ENCODE results near the gene KLK13.
A peak's percentile ranks its signal among the peaks of the same experiment; 100 is the strongest.

Gene KLK13

GRCh38 chr19:51016798-51017683 lies 47.9 kb downstream of the KLK13 start:
- H3K4me3 ChIP-seq (ENCODE audit: low read depth in 1 of 2, low read length in 2 of 2) = peak overlapping the region in 1 of 2 donors; percentile 41
- H3K9me3 ChIP-seq (ENCODE audit: control insufficient read depth in 1 of 2, low read length in 2 of 2) = no peaks in the 10 kb centered on the region
- H3K36me3 ChIP-seq (ENCODE audit: control insufficient read depth in 1 of 2, insufficient read depth in 2 of 2, low read length in 2 of 2) = no peaks in the 10 kb centered on the region
- peaks cover 0 to 23% of the 10 kb centered on the region in 2 donors for H3K4me1 ChIP-seq (ENCODE audit: control insufficient read depth in 1 of 2, insufficient read depth in 2 of 2, low read length in 2 of 2)
- no peak overlapping the region for H3K27ac ChIP-seq (ENCODE audit: low read length)
- H3K27me3 ChIP-seq (ENCODE audit: low read depth, low read length) = peaks cover 12% of the 10 kb centered on the region

- Histone ChIP-seq H3K4me3 (ENCODE audit: low read depth in 1 of 2, low read length in 2 of 2) (no peak overlapping the region), H3K27ac (ENCODE audit: low read length) (no peak overlapping the region), H3K36me3 (ENCODE audit: control insufficient read depth in 1 of 2, insufficient read depth in 2 of 2, low read length in 2 of 2) (no peaks in the 10 kb centered on the region), H3K9me3 (ENCODE audit: control insufficient read depth in 1 of 2, low read length in 2 of 2) (no peaks in the 10 kb centered on the region), H3K27me3 (ENCODE audit: low read depth, low read length) (peaks cover 12% of the 10 kb centered on the region), H3K4me1 (ENCODE audit: control insufficient read depth in 1 of 2, insufficient read depth in 2 of 2, low read length in 2 of 2) (peaks cover 0 to 23% of the 10 kb centered on the region in 2 donors)
Measured at GRCh38 chr19:51015691-51016267, 49.1 kb downstream of the KLK13 start.

- peaks cover 7% of the 10 kb centered on the region for H3K27me3 ChIP-seq (ENCODE audit: low read depth, low read length)
- no peaks in the 10 kb centered on the region for H3K9me3 ChIP-seq (ENCODE audit: control insufficient read depth in 1 of 2, low read length in 2 of 2)
- no peak overlapping the region for H3K27ac ChIP-seq (ENCODE audit: low read length)
- H3K4me1 ChIP-seq (ENCODE audit: control insufficient read depth in 1 of 2, insufficient read depth in 2 of 2, low read length in 2 of 2) = peaks cover 0 to 16% of the 10 kb centered on the region in 2 donors
- H3K4me3 ChIP-seq (ENCODE audit: low read depth in 1 of 2, low read length in 2 of 2) = no peak overlapping the region
- H3K36me3 ChIP-seq (ENCODE audit: control insufficient read depth in 1 of 2, insufficient read depth in 2 of 2, low read length in 2 of 2) = no peaks in the 10 kb centered on the region
Measured at GRCh38 chr19:51014242-51014641, 50.6 kb downstream of the KLK13 start.

DNA sequence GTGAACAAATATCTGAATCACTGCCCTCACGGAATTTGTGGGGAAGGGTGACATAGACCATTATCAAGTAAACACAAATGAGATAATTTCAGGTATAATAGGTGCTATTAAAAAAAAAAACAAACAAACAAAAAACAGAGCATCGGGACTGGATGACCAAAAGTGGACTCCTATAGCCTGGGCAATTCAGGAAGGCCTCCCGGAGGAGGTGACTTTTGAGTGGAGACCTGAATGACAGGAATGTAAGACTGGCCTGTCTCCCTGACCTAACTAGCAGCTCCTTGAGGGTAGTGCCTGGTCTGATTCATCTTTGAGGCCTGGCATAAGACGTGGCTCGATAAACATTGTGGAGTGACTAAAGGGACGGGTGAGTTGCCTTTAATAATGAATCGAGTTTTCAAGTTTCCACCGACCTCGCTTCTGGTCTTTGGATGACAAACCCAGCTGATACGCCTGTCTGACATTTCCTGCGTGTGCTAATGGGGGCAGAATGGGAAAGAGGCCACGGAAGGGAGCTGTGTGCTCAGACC lies 52.2 kb downstream of the KLK13 start:
- no peaks in the 10 kb centered on the region for H3K9me3 ChIP-seq (ENCODE audit: control insufficient read depth in 1 of 2, low read length in 2 of 2)
- H3K27me3 ChIP-seq (ENCODE audit: low read depth, low read length) = peaks cover 7% of the 10 kb centered on the region
- H3K36me3 ChIP-seq (ENCODE audit: control insufficient read depth in 1 of 2, insufficient read depth in 2 of 2, low read length in 2 of 2) = no peaks in the 10 kb centered on the region
- peaks cover 0 to 8% of the 10 kb centered on the region in 2 donors for H3K4me1 ChIP-seq (ENCODE audit: control insufficient read depth in 1 of 2, insufficient read depth in 2 of 2, low read length in 2 of 2)
- H3K27ac ChIP-seq (ENCODE audit: low read length) = no peak overlapping the region
- no peak overlapping the region for H3K4me3 ChIP-seq (ENCODE audit: low read depth in 1 of 2, low read length in 2 of 2)

DNA sequence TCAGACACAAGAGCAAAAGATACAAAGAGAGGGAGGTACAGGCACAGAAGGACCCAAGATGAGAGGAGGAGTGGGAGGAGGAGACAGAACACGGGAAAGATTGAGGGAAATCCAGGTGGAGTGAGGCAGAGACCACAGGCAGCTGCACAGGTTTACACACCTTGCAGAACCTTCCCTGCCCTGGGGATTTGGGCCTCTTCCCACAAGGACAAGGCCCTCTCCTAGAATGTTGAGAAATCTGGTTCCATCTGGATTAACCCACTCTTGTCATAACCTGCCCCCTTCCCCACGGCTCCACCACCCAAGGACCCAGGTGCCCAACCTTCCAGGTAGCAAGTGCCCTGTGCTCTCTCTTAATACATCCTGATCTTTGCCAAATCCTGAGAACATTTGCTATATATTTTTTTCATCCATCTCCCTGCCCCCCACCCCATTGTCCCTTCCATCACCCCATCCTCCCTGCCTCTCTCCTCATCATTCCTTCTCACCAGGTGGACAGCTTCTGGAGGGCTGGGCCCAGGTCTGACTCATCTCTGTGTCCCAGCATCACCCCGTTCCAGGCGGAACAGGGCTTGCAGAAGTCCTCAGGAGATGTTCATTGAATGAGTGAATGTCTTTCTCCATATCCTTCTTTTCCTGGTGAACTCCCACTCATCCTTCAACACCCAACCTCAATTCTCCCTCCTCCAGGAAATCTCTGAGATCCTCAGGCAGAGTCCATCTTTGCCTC lies 54.7 kb downstream of the KLK13 start:
- H3K9me3 ChIP-seq (ENCODE audit: control insufficient read depth in 1 of 2, low read length in 2 of 2) = no peaks in the 10 kb centered on the region
- no peak overlapping the region for H3K4me3 ChIP-seq (ENCODE audit: low read depth in 1 of 2, low read length in 2 of 2)
- no peaks in the 10 kb centered on the region for H3K4me1 ChIP-seq (ENCODE audit: control insufficient read depth in 1 of 2, insufficient read depth in 2 of 2, low read length in 2 of 2)
- no peaks in the 10 kb centered on the region for H3K36me3 ChIP-seq (ENCODE audit: control insufficient read depth in 1 of 2, insufficient read depth in 2 of 2, low read length in 2 of 2)
- H3K27ac ChIP-seq (ENCODE audit: low read length) = no peak overlapping the region
- H3K27me3 ChIP-seq (ENCODE audit: low read depth, low read length) = peaks cover 7% of the 10 kb centered on the region

DNA sequence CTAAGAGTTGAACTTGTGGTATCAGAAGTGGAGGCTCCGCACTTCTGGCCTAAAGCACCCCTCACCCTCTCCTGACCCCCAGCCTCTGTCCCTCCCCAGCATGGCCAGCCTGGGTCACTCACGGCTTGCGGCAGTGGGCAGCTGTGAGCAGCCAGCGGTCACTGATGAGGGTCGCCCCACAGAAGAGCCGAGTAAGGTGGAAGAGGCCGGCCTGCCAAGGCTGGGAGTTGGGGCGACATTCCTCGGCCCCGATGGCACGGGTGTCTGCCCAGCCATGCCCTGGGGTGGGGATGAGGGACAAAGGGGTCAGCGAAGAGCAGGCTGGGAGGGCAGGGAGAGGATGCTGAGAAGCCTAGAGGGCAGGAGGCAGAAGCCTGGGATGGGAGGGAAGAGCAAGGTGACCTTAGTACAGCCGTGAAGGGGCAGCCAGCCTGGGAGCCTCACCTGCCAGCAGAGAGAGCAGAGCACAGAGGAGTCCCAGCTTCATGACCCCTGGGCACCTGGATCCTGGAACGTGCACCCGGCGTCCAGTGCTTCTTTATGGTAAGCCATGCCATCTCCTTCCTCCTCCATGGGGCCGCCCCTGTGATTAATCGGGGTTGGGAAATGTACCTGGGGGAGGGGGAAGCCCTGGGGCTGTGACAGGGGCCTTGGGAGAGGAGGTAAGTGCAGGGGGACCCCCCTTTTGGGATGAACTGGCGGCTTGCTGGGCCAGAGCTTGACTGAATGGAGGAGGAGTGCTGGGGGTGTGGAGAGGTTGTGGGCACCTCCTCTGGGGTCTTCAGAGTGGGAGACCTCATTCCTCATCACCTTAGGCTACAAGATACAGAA lies 55.6 kb downstream of the KLK13 start:
- no peaks in the 10 kb centered on the region for H3K9me3 ChIP-seq (ENCODE audit: control insufficient read depth in 1 of 2, low read length in 2 of 2)
- H3K27ac ChIP-seq (ENCODE audit: low read length) = no peak overlapping the region
- no peaks in the 10 kb centered on the region for H3K4me1 ChIP-seq (ENCODE audit: control insufficient read depth in 1 of 2, insufficient read depth in 2 of 2, low read length in 2 of 2)
- H3K36me3 ChIP-seq (ENCODE audit: control insufficient read depth in 1 of 2, insufficient read depth in 2 of 2, low read length in 2 of 2) = no peaks in the 10 kb centered on the region
- peaks cover under 1% of the 10 kb centered on the region for H3K27me3 ChIP-seq (ENCODE audit: low read depth, low read length)
- no peak overlapping the region for H3K4me3 ChIP-seq (ENCODE audit: low read depth in 1 of 2, low read length in 2 of 2)

DNA sequence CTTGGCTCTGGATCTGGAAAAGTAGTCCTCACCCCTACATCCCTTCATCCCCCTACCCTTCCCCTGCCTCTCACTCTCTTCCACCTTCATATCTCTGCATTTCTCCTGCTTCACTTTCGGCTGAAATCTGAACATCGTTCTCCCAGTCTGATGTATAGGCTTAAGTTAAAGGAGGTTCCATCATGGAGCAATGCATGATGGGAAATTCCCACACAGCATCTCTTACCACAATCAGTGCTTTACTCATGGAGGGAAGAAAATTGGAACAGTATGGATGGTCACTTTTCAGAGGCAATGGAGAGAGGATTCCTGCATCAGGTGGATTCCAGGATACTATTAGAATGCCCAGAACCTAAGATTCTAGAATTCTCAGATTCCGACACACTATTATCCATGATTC lies 57.4 kb downstream of the KLK13 start:
- Histone ChIP-seq H3K9me3 (ENCODE audit: control insufficient read depth in 1 of 2, low read length in 2 of 2) (no peaks in the 10 kb centered on the region), H3K4me3 (ENCODE audit: low read depth in 1 of 2, low read length in 2 of 2) (no peak overlapping the region), H3K4me1 (ENCODE audit: control insufficient read depth in 1 of 2, insufficient read depth in 2 of 2, low read length in 2 of 2) (no peaks in the 10 kb centered on the region), H3K27me3 (ENCODE audit: low read depth, low read length) (no peaks in the 10 kb centered on the region), H3K27ac (ENCODE audit: low read length) (no peak overlapping the region), H3K36me3 (ENCODE audit: control insufficient read depth in 1 of 2, insufficient read depth in 2 of 2, low read length in 2 of 2) (no peaks in the 10 kb centered on the region)

DNA sequence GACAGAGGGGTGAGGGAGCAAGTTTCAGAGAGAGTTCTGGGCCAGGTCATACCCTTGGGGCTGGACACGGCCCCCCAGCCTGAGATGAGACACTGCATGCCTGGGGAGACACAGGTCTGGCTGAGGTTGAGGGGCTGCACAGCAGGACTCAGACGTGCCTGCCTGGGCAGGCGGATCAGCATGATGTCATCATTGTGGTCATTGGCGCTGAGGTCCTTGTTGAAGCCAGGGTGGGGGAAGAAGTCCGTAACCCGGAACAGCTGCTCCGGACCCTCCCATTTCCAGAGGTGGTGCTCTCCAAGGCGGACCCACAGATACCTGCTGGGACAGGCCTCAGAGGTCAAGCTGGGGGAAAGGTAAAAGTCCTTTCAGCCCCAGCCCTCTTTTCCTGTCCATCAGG lies 58.5 kb downstream of the KLK13 start:
- H3K4me3 ChIP-seq (ENCODE audit: low read depth in 1 of 2, low read length in 2 of 2) = no peak overlapping the region
- H3K4me1 ChIP-seq (ENCODE audit: control insufficient read depth in 1 of 2, insufficient read depth in 2 of 2, low read length in 2 of 2) = no peaks in the 10 kb centered on the region
- no peak overlapping the region for H3K27ac ChIP-seq (ENCODE audit: low read length)
- no peaks in the 10 kb centered on the region for H3K36me3 ChIP-seq (ENCODE audit: control insufficient read depth in 1 of 2, insufficient read depth in 2 of 2, low read length in 2 of 2)
- H3K27me3 ChIP-seq (ENCODE audit: low read depth, low read length) = peaks cover 3% of the 10 kb centered on the region
- H3K9me3 ChIP-seq (ENCODE audit: control insufficient read depth in 1 of 2, low read length in 2 of 2) = no peaks in the 10 kb centered on the region

All from muscle layer of duodenum (tissue), 2 donors.